Activated CD8-positive, alpha-beta memory T cell treated with anti-CD3 and anti-CD28 coated beads for 48 hours (primary cell): ENCODE data around the gene CELSR3.
A peak's percentile ranks its signal among the peaks of the same experiment; 100 is the strongest.

Experiments
- DNase-seq, 3 experiments: peaks; one replicate each; pipeline ENCODE4 v3.0.0-alpha.2; 2020; ENCODE audit warnings: low read depth in 2 of 3, low spot score in 2 of 3

Gene CELSR3

DNA sequence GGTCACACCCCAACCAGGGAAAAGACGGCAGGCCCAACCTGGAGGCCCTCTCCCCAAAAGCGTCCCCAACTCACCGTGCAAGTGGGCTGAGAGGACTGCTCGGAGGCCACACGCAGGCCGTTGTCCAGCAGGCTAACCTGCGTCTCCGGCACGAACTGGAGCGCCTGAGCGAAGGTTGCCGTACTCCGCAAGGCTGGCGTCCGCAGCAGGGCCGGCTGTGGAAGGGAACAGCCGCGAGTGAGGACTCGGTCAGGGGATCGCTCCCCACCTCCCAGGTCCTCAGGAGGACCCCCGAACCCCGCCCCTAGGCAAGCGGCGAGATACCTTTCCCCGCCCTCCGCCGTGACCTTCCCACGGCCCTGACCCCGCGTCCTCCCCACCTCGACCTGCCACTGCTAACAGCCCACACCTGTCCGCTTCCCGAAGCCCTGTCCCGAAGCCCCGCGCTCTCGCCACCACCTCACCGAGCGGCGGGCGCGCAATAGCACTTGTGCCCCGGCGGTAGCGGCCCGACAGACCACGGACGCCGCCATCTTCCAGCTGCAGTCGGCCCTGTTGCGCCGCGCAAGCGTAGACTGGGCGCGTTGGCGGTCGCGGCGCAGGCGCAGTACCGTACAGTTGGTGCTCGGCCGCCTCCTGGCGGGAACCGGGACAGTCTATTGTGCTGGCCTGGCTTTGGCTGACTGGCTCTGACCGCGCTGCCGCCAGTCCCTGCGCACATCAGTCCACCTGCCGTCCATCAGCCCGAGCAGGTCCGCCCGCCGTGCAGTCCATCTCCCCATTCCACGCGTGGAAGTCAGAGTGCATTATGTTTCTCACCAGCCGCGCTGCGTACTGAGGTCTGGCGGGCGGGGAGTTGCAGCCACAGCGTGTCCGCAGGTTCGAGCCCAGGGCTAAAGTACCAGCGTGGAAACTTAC is 53.3 kb downstream of the CELSR3 start, which contains the start of gene UQCRC1:
Gene UQCRC1 (minus strand): TSS at position 559 of the 918 bp plus-strand sequence. CDS start 26 bp downstream, at position 533.
- DNase-seq = peak; percentile 82 to 87 (median 86)

DNA sequence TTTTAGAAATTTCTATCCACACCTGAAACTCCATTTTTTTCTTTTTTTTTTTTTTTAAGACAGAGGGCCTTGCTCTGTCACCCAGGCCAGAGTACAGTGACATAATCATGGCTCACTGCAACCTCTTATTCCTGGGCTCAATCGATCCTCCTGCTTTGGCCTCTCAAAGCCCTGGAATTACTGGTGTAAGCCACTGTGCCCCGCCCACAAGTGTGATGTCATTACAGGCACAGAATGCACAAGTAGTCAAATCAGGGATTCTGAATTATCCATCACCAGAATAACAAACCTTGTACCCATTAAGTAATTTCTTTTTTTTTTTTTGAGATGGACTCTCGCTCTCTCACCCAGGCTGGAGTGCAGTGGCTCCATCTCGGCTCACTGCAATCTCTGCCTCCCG is 55.2 kb downstream of the CELSR3 start:
- no peak for DNase-seq

DNA sequence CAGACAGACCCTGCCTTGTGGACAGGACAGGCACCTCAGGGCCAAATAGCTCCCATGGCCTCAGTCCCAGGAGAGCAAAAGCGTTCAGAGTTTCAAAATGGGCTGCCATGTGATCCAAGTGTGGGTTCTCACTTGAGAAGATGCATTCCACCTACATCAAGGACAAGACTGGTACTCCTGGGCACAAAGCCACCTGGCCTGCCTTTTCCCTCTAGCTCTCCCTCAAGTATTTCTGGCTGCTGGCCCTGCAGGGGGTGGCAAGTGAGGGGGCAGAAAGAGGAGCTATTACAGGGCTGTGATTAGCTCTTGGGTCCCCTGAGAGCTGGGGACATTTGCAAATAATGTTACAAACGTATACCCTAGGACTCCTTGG is 61.1 kb downstream of the CELSR3 start:
- DNase-seq = no peak

DNA sequence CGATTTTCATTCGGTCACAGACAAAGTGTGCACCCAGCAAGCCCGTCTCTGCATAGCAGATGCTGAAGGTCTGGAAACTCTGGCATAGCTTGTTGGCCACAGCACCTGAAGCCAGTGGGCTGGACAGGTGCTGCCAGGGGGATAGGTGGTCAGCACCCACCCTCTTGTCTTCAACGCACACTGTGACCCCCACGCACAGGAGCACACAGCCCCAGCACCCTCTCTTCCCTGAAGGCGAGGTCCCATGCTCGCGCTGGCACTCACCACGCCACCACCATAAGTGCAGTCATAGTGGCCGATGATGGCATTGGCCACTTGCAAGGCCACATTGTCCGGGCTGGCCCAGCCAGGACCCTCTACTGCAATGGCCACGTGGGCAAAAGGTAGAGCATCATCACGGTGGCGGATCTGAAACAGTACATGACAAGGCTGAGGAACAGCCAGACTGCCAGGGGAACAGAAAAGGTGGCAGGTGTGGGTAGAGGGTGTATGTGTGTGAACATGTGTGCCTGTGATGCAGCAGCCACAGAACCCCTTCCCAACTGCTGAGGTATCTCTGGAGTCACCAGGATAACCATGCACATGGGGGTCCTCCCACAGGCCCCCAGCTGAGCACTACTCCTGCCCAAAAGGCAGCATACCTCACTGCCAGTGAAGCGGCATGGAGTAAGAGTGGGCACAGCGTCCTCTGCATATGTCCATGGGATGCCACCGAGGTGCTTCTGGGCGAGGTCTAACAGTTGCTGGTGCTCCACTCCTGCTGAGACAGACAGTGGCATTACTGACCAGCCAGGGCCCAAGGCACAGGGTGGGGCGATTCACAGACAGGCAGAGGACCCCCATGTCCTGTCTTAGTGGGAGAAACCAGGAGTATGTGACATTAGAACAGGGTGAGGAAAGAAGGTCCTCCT is 61.7 kb downstream of the CELSR3 start:
- DNase-seq = no peak

DNA sequence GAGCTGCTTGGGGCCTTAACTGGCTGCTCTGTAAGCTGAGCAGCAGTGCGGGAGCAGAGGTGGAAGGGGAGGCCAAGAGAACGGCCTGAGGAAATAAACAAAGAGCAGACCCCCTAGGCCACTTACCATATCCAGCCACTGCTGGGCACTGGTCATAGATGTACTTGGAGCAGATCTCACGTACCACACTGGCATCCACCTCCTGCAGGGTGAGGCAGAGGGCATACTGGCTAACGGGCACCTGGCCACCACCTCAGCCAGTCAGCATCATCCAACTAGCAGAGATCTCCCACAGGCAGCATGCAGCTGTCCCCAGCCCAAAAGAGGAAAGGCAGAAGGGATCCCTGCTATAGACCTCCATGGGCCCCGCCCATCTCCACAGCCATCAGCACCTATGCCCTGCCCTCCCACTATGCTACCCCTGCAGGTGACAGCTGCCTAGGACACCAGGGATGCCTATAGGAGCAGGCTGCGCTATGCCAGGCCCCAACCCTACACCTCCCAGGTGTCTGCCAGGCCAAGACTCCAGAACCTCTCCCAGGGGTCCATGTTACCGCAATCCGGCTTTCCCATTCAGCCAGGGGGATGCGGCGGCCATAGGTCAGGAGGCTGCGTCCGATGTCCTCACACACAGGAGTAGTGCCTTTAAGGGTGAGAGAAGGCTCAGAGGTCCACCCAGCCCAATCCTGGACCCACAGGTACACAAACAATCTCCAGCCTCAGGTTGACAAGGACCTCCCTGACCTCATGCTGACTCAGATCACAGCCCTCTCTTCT is 63.0 kb downstream of the CELSR3 start:
- DNase-seq = no peak

DNA sequence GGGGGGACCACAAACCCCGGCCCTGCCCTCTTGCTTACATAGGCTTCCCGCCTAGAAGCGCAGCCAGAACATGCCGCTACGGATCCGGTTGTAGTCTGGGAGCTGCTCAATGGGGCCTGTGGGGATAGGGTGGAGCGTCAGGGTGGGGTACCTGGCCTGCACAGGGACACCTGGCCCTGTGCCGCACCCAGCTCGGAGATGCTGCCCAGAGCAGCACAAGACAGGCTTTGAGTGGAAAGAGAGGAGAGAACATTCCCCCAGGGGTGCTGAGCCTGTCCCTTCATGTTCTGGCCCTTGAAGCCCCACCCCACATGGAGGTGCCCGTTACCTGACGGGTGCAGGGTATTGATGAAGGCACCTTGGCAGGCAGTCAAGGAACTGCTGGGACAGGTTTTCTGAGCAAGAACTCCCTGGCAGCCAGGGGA is 63.6 kb downstream of the CELSR3 start:
- no peak for DNase-seq

DNA sequence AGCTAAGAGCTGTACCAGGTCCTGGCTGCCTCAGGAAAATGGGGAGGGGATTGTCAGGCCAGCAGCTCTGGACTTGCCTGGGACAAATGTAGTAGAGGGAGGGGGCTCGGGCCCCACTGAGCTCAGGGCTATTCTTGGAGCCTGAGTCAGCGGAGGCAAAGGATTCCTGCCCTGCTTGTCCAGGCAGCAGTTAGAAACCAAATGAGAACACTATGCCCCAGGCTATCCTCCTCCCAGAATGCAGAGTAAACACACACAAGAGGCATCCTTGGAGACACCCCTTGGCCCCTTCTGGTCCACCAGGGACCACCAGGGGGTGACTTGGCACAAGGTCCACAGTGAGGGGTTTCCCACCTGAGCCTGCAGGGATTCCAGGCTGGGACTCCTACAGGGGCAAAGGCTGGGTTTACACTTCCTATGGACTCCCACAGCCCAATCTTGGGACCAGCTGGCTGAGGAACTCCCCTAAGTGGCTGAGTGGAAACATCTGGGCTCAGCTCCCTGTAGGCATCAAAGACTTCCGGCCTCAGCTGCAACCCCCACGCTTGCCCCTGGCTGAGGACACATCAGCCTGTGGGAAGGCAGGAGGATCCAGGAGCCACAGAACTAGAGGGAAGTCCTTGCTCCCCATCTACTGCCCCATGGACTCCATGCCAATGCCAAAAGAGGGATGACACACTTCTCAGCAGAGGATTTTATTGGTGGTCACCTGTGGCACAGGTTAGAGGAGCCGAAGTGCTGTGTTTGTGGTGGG is 64.2 kb downstream of the CELSR3 start:
- no peak for DNase-seq

DNA sequence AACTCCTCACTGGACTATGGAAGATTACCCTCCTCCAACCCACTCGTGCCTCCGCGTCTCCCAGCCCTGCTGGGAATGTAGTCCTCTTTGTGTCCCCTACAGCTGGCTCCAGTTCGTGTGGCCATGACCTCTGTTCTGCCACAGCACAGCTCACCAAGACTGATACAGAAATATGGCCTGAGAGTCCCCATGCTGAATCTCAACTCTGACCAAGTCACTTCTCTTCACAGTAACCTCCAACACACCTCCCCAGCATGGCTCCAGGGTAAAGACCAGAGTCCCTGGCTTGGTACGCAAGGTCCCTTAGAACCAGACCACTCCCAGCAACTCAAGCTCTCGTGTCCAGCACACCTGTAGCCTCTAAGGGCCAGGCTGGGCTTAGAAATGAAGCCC is 65.3 kb downstream of the CELSR3 start:
- DNase-seq = no peak

DNA sequence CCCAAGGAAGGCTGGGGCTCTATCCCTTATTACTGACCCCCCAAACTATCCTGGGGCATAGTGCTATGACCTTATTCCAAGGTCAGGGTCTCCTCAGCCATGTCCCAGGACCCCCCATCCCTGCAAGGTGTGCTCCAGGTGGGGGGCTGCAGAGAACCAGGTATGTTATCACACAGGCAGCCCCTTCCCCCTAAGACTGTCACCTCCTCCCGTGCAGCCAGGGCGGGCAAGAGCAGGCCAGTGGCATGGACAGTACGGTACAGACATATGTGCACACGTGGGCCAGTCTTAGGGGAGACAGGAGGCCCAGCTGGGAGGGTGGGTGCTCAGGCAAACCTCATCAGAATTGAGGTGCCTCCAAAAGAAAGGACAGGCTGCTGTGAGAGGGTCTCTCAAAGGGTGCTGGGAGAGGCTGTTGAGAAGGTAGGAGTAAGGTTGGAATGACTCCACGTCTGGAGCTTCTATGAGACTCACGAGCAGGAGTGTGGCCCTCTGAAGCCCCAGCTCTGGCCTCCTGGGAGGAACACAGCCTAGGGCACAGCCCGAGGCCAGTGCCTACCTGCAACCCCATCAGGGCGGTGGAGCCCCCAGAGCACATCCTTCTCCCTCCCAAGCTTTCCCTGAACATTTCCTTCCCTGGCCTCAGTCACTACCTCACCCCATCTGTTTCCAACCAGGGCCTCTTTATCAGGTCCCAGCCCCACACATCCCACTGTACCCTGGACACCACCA is 65.8 kb downstream of the CELSR3 start:
- DNase-seq = no peak

DNA sequence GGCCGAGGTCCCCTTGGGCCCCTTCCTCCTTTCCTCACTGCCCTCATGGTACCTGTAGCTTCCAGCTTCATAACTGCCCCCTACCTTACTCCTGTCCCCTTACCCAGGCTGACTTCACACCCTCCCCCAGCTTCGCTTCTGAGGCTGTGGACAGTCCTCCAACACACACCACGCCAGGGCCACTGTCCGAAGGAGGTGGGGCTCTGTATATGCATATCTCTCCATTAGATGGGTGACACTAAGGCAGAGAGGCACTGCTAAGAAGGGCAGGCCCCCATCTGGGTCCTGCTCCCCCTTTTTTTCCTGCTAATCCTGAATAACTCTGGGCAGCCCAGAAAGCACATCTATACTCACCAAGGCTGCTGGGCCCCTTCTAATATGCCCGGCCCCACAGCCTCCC is 66.5 kb downstream of the CELSR3 start:
- DNase-seq = no peak

DNA sequence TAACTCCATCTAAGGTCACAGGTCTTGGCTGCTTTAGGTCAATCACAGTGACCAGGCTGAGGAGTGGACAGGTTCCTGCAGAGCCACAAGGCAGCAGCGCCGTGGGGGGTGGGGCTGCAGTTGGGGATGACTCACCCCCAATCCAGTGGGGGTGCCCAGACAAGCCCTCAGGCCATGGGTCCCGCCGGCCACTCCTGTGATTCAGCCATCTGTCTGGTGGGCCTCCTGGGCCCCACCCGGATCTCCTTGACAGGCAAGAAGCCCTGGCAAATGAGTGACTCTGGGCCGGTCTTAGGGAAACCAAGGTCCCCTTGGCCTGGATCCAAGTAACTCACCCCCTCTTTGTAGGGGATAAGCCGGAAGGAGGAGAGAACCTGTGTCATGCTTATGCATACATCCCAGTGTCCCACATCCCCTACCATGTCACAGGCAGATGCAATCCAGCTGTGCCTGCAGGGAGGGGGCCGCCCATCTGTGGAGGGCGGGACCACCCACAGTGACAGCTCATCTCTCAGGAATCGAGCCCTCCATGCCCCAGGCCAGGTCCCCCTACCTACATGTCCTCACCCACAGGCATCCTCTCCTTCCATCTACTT is 67.1 kb downstream of the CELSR3 start:
- DNase-seq = no peak

DNA sequence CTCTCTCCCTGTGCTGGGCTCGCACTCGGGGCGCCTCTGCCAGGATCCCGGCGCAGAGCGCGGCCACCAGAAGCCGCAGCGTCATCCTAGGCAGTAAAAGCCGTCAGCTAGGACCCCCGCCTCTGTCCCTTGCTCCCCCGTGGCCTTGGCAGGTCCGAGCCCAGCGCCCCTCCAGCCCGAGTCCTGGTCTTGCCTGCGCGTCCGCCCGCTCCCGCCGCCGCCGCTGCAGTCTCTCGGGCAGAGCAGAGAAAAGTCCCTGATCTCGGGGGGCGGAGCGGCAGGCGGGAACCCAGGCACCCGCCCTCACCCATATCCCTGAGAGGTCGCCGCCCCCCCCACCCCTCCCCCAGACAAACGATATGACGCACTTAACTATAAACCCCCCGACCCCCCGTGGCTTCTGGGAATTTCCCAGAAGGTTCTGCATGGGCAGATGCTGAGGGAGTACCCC is 67.6 kb downstream of the CELSR3 start, which contains the start of gene COL7A1:
Gene COL7A1 (minus strand): TSS at position 255 of the 451 bp plus-strand sequence. CDS start 170 bp downstream, at position 85.
- no peak for DNase-seq

DNA sequence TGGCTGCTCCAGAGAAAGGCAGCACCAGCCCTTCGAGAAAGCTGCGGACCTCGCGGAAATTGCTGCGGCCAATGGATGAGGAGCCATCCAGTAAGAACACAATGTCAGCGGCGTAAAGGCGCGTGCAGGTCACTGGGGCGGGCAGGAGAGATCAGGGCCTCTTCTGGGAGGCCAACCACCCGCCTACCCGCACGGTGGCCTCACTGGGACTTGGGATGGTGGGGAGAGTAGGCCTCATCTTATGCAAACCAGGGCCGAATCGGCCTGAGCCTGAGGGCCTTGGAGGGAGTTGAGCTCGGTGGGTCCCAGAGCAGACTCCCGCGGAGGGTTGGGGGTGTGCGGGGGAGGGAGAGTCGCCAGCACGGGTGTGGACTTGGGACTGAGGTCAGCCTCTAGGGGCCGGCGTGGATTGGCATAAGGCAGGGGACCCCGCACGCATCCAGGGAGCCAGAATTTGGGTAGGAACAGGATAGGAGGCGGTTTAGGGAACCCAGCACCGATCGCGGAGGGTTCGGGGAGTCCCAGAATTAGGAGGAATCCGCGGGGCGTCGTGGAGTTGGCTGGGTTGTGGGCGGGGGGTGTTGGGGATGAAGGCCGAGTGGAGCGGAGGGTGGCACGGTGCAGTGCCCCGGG is 68.2 kb downstream of the CELSR3 start:
- DNase-seq = no peak

DNA sequence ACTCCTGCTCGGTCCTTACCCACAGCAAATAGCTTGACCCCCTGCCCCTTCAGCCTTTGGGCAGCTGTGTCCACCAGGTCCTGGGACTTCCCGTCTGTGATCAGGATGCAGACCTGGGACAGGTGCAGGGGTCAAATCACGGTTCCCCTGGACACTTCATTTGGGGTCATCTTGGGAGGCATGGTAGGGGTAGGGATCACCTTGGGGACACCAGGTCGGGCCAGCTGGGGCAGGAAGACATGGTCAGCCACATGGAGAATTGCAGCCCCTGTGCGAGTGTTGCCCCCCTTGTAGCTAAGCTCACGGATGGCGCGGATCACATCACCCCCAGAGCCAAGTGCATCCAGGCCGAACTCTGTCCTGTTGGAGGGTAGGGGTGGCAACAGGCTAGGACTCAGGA is 69.3 kb downstream of the CELSR3 start:
- no peak for DNase-seq

DNA sequence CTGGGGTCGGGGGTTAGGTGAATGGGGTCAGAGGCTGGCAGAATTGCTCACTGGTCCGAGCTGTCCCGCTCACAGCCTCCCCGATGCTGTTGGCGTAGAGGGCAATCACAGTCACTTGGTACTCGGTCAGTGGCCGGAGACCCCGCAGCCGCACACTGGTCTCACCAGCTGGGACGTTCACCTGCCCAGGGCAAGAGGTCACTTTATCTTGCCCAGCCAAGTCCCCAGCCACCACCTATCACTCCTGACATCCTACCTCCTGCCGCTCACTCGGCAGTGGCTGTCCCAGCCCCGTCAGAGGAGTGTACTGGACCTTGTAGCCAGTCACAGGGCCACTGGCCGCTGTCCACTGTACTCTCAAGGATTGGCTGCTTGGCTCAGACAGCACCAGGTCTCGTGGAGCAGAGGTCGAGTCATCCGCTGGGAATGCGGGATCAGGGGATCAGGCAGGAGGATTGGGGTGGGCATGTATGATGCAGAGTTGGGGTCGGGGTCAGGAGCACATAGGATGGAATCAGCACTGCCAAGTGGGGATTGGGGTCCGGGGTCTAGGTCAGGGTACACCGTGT is 70.1 kb downstream of the CELSR3 start:
- no peak for DNase-seq

DNA sequence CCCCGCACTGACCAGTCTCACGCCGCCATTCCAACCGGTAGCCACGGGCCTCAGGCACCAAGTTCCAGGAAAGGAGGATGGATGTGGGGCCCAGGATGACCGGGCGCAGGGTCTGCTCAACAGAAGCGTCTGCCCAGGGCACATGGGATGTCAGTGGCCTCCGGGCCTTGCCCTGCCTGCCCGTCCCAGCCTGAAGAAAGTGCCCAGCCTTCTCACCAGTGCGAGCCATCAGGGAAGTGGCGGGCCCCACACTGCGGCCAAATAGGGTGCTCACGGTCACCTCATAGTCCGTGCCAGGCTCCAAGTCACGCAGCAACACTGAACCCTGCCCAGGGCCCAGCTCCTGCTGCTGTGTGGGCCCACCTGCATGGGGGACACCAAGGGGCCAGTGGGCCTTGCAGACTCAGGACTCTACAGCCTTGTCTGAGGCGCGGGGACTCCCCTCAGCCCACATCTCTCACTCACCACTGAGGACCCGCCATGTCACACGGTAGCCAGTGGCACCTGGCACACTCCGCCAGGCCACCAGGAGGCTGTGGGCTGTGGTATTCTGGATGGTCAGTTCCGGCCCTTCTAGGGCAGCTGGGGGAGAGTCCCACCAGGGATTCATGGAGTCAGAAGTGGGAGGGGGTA is 70.7 kb downstream of the CELSR3 start:
- no peak for DNase-seq

DNA sequence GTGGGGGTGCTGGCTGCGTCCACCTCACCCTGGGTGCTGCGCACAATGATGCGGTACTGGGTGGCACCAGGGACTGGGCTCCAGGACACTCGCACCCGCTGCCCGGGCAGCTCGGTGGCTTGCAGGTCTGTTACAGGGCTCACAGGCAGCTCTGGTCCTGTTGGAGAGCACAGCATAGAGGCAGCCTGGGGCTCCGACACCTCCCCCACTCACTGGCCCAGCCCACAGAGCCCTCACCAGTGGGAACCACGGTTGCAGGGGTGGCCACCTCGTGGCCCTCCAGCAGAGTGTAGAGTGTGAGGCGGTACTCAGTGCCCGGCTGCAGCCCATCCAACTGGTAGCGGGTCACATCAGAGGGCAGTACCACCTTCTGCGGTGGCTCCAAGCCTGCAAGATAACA is 71.2 kb downstream of the CELSR3 start:
- no peak for DNase-seq

DNA sequence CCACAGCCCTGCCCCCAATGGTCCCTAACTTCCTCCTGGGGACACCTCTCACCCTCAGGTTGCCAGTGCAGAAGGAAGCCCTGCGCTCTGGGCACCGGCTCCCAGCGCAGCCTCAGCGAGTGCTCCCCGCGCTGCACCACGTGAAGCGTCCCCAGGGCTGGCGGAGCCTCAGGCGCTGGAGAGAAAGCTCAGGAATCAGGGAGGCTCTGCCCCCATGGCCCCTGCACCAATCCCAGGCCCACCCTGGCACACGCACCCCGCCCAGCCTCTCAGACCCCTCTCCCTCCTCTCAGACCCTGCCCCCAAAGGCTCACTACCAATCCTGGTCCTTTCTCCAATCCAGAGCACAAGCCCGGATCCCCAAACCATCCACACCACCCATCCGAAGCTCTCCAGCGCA is 74.5 kb downstream of the CELSR3 start:
- no peak for DNase-seq
